ENCODE data around the gene GPR137B.

- TF ChIP-seq YY1 (IDR thresholded peaks at IDR 0.05; ENCODE audit: insufficient read depth, insufficient read length) (no peak), SUZ12 (IDR thresholded peaks at IDR 0.05; ENCODE audit: extremely low read depth, insufficient read depth, insufficient read length) (no peak)
Measured at GRCh38 chr1:236204039-236204438, 61.7 kb downstream of the GPR137B start.
